ENCODE data around the gene RAB39A. TPM values are rescaled to one million over a fixed set of nuclear protein-coding genes. Genes with fewer than 3 reads are reported as not detected.
"Not testable (repeated sequence)": the region's sequence is repeated elsewhere in the genome, so short reads cannot be mapped to it uniquely, and the experiment has no call there.

Gene RAB39A
- 0.68 and 1.1 TPM in 2 replicates for total RNA-seq (2014; rRNA removed; shearing (Covaris generic))

GRCh38 chr11:107928046-107928766, at the start of gene RAB39A:
Gene RAB39A, plus strand, starts transcription at chr11:107928448. Its CDS starts 121 bp downstream, at chr11:107928569.
- peak; percentile 96 for DNase-seq (ENCODE audit: low read depth)

- not testable (repeated sequence) for DNase-seq (ENCODE audit: low read depth)
Measured at GRCh38 chr11:107881471-107881870, 46.8 kb upstream of the RAB39A start.

GRCh38 chr11:107882095-107882820, 46.0 kb upstream of the RAB39A start:
- no peak for DNase-seq (ENCODE audit: low read depth)

- DNase-seq (ENCODE audit: low read depth), result peak; percentile 53
Measured at GRCh38 chr11:107898270-107898669, 30.0 kb upstream of the RAB39A start.

GRCh38 chr11:107908211-107908610, 20.0 kb upstream of the RAB39A start:
- no peak for DNase-seq (ENCODE audit: low read depth)

GRCh38 chr11:107912415-107912814, 15.8 kb upstream of the RAB39A start:
- DNase-seq (ENCODE audit: low read depth), result not testable (repeated sequence)

GRCh38 chr11:107915229-107915628, 13.0 kb upstream of the RAB39A start:
- DNase-seq (ENCODE audit: low read depth), result no peak

- peak; percentile 24 for DNase-seq (ENCODE audit: low read depth)
Measured at GRCh38 chr11:107916671-107917241, 11.5 kb upstream of the RAB39A start.

- DNase-seq (ENCODE audit: low read depth), result no peak
Measured at GRCh38 chr11:107921997-107922396, 6.3 kb upstream of the RAB39A start.

- DNase-seq (ENCODE audit: low read depth), result not testable (repeated sequence)
Measured at GRCh38 chr11:107923519-107923918, 4.7 kb upstream of the RAB39A start.

- DNase-seq (ENCODE audit: low read depth), result no peak
Measured at GRCh38 chr11:107924306-107924705, 3.9 kb upstream of the RAB39A start.

GRCh38 chr11:107927559-107927958, 689 bp upstream of the RAB39A start:
- no peak for DNase-seq (ENCODE audit: low read depth)

GRCh38 chr11:107928767-107929507, 689 bp downstream of the RAB39A start:
- DNase-seq (ENCODE audit: low read depth), result no peak

GRCh38 chr11:107929611-107930200, 1.5 kb downstream of the RAB39A start:
- peak; percentile 24 for DNase-seq (ENCODE audit: low read depth)

- no peak for DNase-seq (ENCODE audit: low read depth)
Measured at GRCh38 chr11:107931206-107931605, 3.0 kb downstream of the RAB39A start.

GRCh38 chr11:107947904-107948303, 19.7 kb downstream of the RAB39A start:
- no peak for DNase-seq (ENCODE audit: low read depth)

GRCh38 chr11:107948328-107948727, 20.1 kb downstream of the RAB39A start:
- DNase-seq (ENCODE audit: low read depth), result not testable (repeated sequence)

GRCh38 chr11:107951155-107951554, 22.9 kb downstream of the RAB39A start:
- DNase-seq (ENCODE audit: low read depth), result no peak

GRCh38 chr11:107953446-107953845, 25.2 kb downstream of the RAB39A start:
- no peak for DNase-seq (ENCODE audit: low read depth)

- DNase-seq (ENCODE audit: low read depth), result no peak
Measured at GRCh38 chr11:107956543-107956942, 28.3 kb downstream of the RAB39A start.

GRCh38 chr11:107957109-107957588, 28.9 kb downstream of the RAB39A start:
- peak; percentile 66 for DNase-seq (ENCODE audit: low read depth)

Data from RPMI7951 (cell line).